ENCODE measurements around the gene RAB38.

- TF ChIP-seq CTCF (IDR thresholded peaks at IDR 0.05) (no peak), EZH2phosphoT487 (IDR thresholded peaks at IDR 0.05) (no peak), EZH2 (IDR thresholded peaks at IDR 0.05) (no peak)
Measured at GRCh38 chr11:88115828-88116755, 59.2 kb downstream of the RAB38 start.

Data from neural progenitor cell (in vitro differentiated cells).